ENCODE results near the gene MAPK7.

MAPK7 gene

DNA sequence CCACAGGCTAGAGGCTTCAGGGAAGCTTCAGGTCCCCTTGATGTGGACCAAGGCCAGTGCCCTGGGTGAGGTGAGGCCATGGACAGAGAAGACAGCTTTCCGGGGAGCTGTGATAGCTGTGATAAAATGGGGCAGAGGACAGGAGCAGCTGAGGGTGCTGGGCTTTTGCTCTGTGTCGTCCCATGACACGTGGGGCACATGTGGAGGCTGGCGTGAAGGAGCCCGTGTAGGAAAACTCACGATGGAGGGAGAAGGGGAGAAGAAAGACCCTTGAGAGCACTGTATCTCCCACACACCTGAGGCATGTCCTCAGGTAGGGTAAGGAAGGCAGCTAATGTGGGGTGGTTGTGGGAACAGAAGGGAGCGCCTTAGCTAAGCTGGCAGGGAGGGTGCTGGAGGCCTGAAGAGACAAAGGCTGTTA is 37.1 kb upstream of the MAPK7 start:
- TF ChIP-seq, protein P1, sequence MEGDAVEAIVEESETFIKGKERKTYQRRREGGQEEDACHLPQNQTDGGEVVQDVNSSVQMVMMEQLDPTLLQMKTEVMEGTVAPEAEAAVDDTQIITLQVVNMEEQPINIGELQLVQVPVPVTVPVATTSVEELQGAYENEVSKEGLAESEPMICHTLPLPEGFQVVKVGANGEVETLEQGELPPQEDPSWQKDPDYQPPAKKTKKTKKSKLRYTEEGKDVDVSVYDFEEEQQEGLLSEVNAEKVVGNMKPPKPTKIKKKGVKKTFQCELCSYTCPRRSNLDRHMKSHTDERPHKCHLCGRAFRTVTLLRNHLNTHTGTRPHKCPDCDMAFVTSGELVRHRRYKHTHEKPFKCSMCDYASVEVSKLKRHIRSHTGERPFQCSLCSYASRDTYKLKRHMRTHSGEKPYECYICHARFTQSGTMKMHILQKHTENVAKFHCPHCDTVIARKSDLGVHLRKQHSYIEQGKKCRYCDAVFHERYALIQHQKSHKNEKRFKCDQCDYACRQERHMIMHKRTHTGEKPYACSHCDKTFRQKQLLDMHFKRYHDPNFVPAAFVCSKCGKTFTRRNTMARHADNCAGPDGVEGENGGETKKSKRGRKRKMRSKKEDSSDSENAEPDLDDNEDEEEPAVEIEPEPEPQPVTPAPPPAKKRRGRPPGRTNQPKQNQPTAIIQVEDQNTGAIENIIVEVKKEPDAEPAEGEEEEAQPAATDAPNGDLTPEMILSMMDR (IDR thresholded peaks at IDR 0.05; ENCODE audit: insufficient read depth, low read length, poor library complexity, severe bottlenecking) = no peak
- DNase-seq (ENCODE audit: extremely low read depth, insufficient read length) = no peak
- no peaks in the 10 kb centered on the region for H3K36me3 ChIP-seq (ENCODE audit: control insufficient read depth, insufficient read depth, low read length)

DNA sequence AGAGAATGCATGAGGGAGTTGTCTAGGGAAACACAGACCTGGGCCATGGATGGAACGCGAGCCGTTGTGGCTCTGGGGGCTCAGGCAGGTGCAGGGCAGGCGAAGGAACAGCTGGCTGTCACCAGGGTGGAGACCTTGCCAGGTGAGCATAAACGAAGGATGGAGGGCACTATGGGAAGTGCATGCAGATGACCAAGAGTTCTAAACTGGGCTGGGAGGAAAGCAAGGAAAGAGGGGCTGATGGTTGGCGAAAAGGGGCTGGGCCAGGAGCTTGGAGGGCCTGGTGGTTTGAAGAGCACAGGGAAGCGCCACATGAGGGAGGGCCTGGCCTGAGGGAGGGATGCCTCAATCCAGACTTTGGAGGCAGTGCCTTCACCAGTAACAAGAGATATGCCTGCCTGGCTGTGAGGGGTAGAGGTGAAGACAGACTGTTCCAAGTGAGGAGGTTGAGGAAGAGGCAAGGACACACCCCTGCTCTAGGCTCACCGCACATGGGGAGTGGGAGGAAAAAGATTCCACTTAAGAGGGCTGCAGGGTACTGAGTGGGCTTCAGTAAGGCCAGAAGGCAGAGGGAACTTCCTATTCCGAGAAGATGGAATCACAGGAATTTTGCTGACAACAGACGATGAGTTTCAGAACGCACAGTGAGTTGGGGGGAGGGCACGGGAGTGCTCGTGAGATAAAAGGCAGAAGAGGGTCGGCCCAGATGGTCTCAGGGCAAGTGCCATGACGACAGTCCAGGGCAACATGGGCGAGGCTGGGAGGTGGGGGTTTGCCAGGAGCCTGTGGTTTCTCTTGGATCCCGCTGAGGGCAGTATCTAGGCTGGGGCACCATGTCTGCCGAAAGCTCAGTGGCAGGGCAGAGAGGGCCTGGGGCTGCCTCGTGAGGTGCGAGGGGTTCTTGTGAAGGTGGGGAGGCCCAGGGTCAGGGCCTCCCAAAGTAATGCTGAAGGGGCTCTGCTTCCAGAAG is 36.4 kb upstream of the MAPK7 start:
- Histone ChIP-seq H3K36me3 (ENCODE audit: control insufficient read depth, insufficient read depth, low read length) (no peaks in the 10 kb centered on the region), H3K4me3 (replicated peaks; ENCODE audit: low read depth, low read length) (no peak overlapping the region), H3K27me3 (replicated peaks; ENCODE audit: control insufficient read depth, insufficient read depth, low read length) (no peaks in the 10 kb centered on the region)
- DNase-seq (ENCODE audit: extremely low read depth, insufficient read length) = no peak
- TF ChIP-seq, protein P1 (IDR thresholded peaks at IDR 0.05; ENCODE audit: insufficient read depth, low read length, poor library complexity, severe bottlenecking) = no peak

More for the DNA sequence above, 37.1 kb upstream of the MAPK7 start:
- Histone ChIP-seq H3K27me3 (replicated peaks; ENCODE audit: control insufficient read depth, insufficient read depth, low read length) (no peaks in the 10 kb centered on the region), H3K4me3 (replicated peaks; ENCODE audit: low read depth, low read length) (no peak overlapping the region)

DNA sequence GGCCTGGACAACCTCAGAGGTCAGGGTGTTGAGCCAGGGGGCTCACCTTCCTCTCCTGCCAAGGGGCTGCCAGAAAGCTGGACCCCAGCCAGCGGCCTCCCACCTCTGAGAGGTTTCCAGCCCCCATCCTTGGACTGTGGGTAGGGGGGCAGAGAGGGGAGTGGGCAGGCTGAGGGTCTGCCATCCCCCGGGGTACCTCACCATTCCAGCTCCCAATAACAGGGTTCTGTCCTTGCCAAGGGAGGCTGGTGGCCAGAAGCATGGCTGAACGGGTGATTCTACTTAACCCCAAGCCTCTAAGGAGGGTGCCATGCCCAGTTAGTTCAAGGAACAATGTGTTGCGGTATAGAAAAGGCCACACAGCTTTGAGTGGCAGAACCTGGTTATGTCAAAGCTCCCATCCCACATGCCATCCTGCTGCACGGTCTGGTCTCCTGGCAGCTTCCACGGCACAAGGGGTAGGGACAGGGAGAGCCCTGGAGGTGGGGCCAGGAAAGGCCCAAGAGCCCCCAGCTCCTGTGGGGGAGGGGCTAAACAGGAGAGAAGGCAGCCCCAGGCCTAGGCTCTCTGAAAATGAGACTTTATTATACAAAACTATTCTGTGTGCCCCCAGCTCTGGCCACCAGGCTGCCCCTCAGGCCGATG is 35.6 kb upstream of the MAPK7 start:
- no peak overlapping the region for H3K4me3 ChIP-seq (replicated peaks; ENCODE audit: low read depth, low read length)
- TF ChIP-seq, protein P1 (IDR thresholded peaks at IDR 0.05; ENCODE audit: insufficient read depth, low read length, poor library complexity, severe bottlenecking) = no peak
- no peaks in the 10 kb centered on the region for H3K36me3 ChIP-seq (ENCODE audit: control insufficient read depth, insufficient read depth, low read length)
- no peak for DNase-seq (ENCODE audit: extremely low read depth, insufficient read length)
- H3K27me3 ChIP-seq (replicated peaks; ENCODE audit: control insufficient read depth, insufficient read depth, low read length) = no peaks in the 10 kb centered on the region

DNA sequence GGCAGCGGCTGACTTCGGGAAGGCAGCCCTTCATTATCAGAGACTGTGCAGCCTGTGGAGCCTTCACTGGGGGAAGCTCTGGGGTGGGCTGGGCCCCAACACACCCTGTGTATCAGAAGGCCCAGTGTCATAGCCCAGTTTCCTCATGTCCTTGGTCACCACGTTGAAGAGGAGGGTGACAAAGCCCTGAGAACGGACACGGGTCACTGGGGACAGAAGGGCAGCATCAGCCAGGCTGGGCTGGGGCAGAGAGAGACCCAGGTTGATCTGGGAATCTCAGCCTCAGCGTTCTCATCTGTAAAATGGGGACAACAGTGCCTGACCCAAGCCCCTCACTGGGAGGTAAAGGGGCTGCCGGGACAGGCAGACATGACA is 35.1 kb upstream of the MAPK7 start:
- H3K4me3 ChIP-seq (replicated peaks; ENCODE audit: low read depth, low read length) = no peak overlapping the region
- H3K36me3 ChIP-seq (ENCODE audit: control insufficient read depth, insufficient read depth, low read length) = no peaks in the 10 kb centered on the region
- TF ChIP-seq, protein P1 (IDR thresholded peaks at IDR 0.05; ENCODE audit: insufficient read depth, low read length, poor library complexity, severe bottlenecking) = no peak
- no peaks in the 10 kb centered on the region for H3K27me3 ChIP-seq (replicated peaks; ENCODE audit: control insufficient read depth, insufficient read depth, low read length)
- no peak for DNase-seq (ENCODE audit: extremely low read depth, insufficient read length)

DNA sequence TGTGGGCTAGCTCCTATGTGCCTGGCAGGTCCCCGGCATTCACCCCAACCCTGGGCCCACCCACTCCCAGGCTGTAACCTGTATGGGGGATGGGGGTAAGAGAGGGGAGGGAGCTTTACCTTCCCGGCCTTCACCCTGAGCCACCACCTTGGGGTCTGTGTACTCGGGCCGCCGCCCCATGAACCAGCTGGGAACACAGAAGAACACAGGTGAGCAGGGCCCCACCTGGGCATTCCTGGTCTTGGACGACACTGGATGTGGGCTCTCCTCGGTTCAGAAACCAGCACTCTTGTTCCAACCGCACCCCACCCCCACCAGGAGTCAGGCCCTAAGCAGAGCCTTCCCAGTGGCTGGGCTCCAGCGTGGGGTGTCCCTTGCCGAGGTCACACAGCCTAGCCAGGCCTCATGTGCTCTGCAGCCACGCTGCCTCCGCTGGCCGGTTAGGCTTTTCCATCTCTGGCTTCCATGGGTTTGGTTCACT is 34.6 kb upstream of the MAPK7 start:
- no peaks in the 10 kb centered on the region for H3K27me3 ChIP-seq (replicated peaks; ENCODE audit: control insufficient read depth, insufficient read depth, low read length)

More for the DNA sequence above, 34.6 kb upstream of the MAPK7 start:
- no peak for DNase-seq (ENCODE audit: extremely low read depth, insufficient read length)
- TF ChIP-seq, protein P1 (IDR thresholded peaks at IDR 0.05; ENCODE audit: insufficient read depth, low read length, poor library complexity, severe bottlenecking) = no peak
- Histone ChIP-seq H3K4me3 (replicated peaks; ENCODE audit: low read depth, low read length) (no peak overlapping the region), H3K36me3 (ENCODE audit: control insufficient read depth, insufficient read depth, low read length) (no peaks in the 10 kb centered on the region)

Measured in GM06990 (cell line).